ENCODE data around the gene PRSS2.
"Not testable (repeated sequence)": the region's sequence is repeated elsewhere in the genome, so short reads cannot be mapped to it uniquely, and the experiment has no call there.

DNA sequence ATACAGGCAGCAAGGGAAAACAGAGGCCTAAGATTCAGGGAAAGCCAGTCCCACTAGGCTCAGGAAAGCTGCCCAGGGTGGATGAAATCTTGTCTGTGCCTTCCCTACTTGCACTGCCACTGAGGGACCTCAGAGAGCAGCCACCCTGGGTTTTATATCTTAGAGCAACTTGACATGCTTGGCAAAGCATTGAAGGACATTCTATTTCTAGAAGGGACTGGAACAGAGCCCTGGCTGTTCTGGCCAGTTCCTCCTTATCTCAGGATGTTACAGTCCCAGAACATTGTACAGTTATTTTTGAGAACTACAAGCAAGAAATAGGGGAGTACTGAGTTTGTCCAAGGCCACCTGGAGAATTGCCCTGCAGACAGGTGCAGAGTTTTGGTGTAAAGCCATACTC is 28.8 kb upstream of the PRSS2 start:
- TF ChIP-seq, protein P1, sequence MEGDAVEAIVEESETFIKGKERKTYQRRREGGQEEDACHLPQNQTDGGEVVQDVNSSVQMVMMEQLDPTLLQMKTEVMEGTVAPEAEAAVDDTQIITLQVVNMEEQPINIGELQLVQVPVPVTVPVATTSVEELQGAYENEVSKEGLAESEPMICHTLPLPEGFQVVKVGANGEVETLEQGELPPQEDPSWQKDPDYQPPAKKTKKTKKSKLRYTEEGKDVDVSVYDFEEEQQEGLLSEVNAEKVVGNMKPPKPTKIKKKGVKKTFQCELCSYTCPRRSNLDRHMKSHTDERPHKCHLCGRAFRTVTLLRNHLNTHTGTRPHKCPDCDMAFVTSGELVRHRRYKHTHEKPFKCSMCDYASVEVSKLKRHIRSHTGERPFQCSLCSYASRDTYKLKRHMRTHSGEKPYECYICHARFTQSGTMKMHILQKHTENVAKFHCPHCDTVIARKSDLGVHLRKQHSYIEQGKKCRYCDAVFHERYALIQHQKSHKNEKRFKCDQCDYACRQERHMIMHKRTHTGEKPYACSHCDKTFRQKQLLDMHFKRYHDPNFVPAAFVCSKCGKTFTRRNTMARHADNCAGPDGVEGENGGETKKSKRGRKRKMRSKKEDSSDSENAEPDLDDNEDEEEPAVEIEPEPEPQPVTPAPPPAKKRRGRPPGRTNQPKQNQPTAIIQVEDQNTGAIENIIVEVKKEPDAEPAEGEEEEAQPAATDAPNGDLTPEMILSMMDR (IDR thresholded peaks at IDR 0.05 in 2 of 3, conservative IDR thresholded peaks at IDR 0.05 in 1 of 3; ENCODE audit: insufficient read depth in 2 of 3, low read depth in 1 of 3, low read length in 3 of 3), result not testable (repeated sequence)
- TF ChIP-seq MYNN (IDR thresholded peaks at IDR 0.05); MYNN (CRISPR knock-in tag; IDR thresholded peaks at IDR 0.05); GATAD2B (IDR thresholded peaks at IDR 0.05; ENCODE audit: borderline replicate concordance): not testable (repeated sequence)

Data from K562 (cell line).